Colonic mucosa (tissue), 4 donors: ENCODE results near the gene RGL2. TPM values are rescaled to one million over a fixed set of nuclear protein-coding genes. Genes with fewer than 3 reads are reported as not detected.
A peak's percentile ranks its signal among the peaks of the same experiment; 100 is the strongest.

Experiments
- DNase-seq: peaks from one replicate; pipeline ENCODE4 v3.0.0-alpha.2; 2020
- H3K27ac ChIP-seq: fragments of 200-600 bp; one replicate; pipeline ENCODE4 v1.8.0; 2021
- H3K27me3 ChIP-seq: fragments of 200-600 bp; one replicate; pipeline ENCODE4 v1.8.0; 2021
- H3K36me3 ChIP-seq: fragments of 200-600 bp; one replicate; pipeline ENCODE4 v1.8.0; 2021
- H3K4me1 ChIP-seq: fragments of 200-600 bp; one replicate; pipeline ENCODE4 v1.8.0; 2021; ENCODE audit warnings: mild to moderate bottlenecking
- H3K4me3 ChIP-seq: fragments of 200-600 bp; one replicate; pipeline ENCODE4 v1.8.0; 2021
- H3K9ac ChIP-seq, 2 donors: one replicate each; pipeline ENCODE4 v1.7.0; 2013; ENCODE audit warnings: control low read depth in 2 of 2, low read depth in 2 of 2, low read length in 2 of 2
- H3K9me3 ChIP-seq: fragments of 200-600 bp; one replicate; pipeline ENCODE4 v1.8.0; 2021
- intact Hi-C: fragments of 100-400 bp; cut with DNase I; formaldehyde crosslinking; loops from one replicate; pipeline ENCODE4 v1.14.1; 2022
- total RNA-seq, 2 donors: library from RNA; stranded (reverse); fragmentation: NEBNext Ultra II Directional in 1 of 2; extraction: Animal tissue kit (Norgen Biotek cat#: 25700) in 1 of 2; gene quantifications; one replicate each; pipeline ENCODE4 v1.2.1, GENCODE V29; 2021
- TF ChIP-seq, protein P1 (sequence below): fragments of 200-600 bp; IDR thresholded peaks from one replicate; pipeline ENCODE4 v1.8.0; 2022; ENCODE audit warnings: antibody characterized with exemption, mild to moderate bottlenecking
- donor health status: healthy.
- donor health status: DM: no; HTN: no; CAD: no.
- donor health status: DM: no; HTN: no; CAD: no.

The RGL2 gene
- total RNA-seq, 2 donors from 2014 or later: 29.9 to 34.7 TPM

DNA sequence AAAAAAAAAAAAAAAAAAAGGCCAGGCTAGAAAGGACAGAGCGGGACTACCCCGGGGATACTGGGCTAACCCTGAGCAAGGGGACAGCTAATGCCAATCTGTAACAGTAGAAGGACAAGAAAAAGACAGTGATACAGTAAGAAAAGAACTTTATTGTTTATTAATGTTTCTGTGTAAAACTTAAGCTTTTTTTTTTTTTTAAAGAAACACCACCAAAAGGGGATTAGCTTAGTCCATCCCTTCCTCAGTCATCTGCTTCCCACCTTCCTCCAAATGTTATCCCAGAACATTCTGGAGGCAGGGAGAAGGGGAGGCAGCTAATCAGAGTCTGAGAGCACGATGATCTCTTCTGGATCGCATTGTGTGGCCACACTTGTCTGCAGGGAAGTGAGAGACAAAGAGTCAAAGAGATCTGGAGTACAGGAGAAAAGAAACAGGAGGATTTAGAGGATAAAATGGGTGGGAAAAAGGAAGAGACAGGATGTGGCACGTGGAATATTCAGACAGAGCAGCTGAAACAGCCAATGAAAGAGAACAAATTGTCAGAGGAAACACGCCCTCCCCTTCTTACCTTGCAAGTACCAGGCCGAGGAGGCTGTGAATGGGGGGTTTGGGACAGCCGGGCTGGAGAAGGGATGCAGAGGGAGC lies 19.8 kb upstream of the RGL2 start:
- TF ChIP-seq, protein P1, sequence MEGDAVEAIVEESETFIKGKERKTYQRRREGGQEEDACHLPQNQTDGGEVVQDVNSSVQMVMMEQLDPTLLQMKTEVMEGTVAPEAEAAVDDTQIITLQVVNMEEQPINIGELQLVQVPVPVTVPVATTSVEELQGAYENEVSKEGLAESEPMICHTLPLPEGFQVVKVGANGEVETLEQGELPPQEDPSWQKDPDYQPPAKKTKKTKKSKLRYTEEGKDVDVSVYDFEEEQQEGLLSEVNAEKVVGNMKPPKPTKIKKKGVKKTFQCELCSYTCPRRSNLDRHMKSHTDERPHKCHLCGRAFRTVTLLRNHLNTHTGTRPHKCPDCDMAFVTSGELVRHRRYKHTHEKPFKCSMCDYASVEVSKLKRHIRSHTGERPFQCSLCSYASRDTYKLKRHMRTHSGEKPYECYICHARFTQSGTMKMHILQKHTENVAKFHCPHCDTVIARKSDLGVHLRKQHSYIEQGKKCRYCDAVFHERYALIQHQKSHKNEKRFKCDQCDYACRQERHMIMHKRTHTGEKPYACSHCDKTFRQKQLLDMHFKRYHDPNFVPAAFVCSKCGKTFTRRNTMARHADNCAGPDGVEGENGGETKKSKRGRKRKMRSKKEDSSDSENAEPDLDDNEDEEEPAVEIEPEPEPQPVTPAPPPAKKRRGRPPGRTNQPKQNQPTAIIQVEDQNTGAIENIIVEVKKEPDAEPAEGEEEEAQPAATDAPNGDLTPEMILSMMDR: no peak
- Histone ChIP-seq H3K36me3 (peaks cover 9% of the 10 kb centered on the region), H3K27ac (peak overlapping the region; percentile 88), H3K9ac (peak overlapping the region; percentile 33 to 69), H3K4me3 (peak overlapping the region; percentile 45), H3K9me3 (no peaks in the 10 kb centered on the region), H3K27me3 (no peaks in the 10 kb centered on the region), H3K4me1 (peaks cover 25% of the 10 kb centered on the region)
- intact Hi-C loops: loop anchor here (10.0 kb wide), 1 partner anchor 96 kb away; the partner anchor contains the start of genes CUTA and PHF1
- no peak for DNase-seq

DNA sequence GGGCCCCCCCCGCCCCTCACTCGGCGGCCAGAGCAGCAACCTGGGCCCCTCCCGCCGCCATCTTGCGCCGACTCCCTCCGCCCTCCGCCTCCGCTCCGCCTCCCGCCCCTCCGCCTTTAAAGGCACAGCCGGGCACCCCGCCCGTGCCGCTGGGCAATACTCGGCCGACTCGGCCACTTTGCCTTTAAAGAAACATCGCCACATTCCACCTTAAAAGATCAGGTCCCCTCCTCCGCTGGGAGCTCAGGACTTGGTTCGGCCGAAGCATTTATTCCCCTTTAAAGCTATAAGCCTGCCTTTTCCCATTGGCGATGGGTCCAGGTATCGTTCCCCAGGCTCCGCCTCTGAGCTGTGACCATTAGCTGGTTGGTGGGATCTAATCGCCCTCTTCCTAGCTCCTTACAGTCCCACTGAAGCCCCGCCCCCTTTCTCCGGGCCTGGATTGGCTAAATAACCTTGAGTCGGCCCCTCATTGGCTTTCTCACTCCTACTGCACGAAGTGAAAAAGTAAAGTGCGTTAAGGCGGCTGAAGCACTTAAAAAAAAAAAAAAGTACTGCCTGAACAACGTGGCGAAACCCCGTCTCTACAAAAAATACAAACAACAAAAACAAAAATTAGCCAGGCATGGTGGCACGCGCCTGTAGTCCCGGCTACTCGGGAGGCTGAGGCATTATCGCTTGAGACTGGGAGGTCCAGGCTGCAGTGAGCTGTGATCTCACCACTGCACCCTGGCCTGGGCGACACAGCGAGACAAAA lies 19.1 kb upstream of the RGL2 start, which contains the start of gene ZBTB22:
Gene ZBTB22 (minus strand): TSS at position 76 of the 757 bp plus-strand sequence. CDS start 828 bp downstream, outside the sequence.
- H3K9ac ChIP-seq: peak within 1 kb of the TSS; percentile 33 to 69
- H3K9me3 ChIP-seq: no peaks in the 10 kb centered on the region
- peak within 1 kb of the TSS; percentile 88 for H3K27ac ChIP-seq
- H3K27me3 ChIP-seq: no peaks in the 10 kb centered on the region
- intact Hi-C loops: loop anchor here (2.0 to 10.0 kb wide), 2 partner anchors 41 to 97 kb away; partner anchors contain the start of genes B3GALT4, CUTA and PHF1
- peak within 1 kb of the TSS; percentile 45 for H3K4me3 ChIP-seq
- TF ChIP-seq, protein P1: no peak
- peaks cover 25% of the 10 kb centered on the region for H3K4me1 ChIP-seq
- peak; percentile 100 for DNase-seq
- peaks cover 9% of the 10 kb centered on the region for H3K36me3 ChIP-seq

DNA sequence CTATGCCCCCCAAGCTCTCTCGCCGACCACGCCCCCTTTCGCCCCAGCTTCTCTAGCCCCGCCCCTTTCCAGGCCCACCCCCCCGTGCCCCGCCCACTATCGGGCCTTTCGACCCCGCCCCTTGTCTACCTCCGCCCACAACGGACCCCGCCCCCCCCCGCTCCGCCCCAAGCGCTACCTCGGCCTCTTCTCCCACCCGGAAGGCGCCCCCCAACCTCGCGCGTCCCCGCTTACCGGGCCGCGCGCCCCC lies 18.6 kb upstream of the RGL2 start:
- TF ChIP-seq, protein P1: no peak
- no peak overlapping the region for H3K9ac ChIP-seq
- H3K4me3 ChIP-seq: peak overlapping the region; percentile 45
- no peaks in the 10 kb centered on the region for H3K27me3 ChIP-seq
- peaks cover 25% of the 10 kb centered on the region for H3K4me1 ChIP-seq
- peak overlapping the region; percentile 88 for H3K27ac ChIP-seq
- intact Hi-C loops: loop anchor here (2.0 to 10.0 kb wide), 2 partner anchors 41 to 97 kb away; partner anchors contain the start of genes B3GALT4, CUTA and PHF1
- H3K9me3 ChIP-seq: no peaks in the 10 kb centered on the region
- DNase-seq: peak; percentile 72
- H3K36me3 ChIP-seq: peaks cover 9% of the 10 kb centered on the region

DNA sequence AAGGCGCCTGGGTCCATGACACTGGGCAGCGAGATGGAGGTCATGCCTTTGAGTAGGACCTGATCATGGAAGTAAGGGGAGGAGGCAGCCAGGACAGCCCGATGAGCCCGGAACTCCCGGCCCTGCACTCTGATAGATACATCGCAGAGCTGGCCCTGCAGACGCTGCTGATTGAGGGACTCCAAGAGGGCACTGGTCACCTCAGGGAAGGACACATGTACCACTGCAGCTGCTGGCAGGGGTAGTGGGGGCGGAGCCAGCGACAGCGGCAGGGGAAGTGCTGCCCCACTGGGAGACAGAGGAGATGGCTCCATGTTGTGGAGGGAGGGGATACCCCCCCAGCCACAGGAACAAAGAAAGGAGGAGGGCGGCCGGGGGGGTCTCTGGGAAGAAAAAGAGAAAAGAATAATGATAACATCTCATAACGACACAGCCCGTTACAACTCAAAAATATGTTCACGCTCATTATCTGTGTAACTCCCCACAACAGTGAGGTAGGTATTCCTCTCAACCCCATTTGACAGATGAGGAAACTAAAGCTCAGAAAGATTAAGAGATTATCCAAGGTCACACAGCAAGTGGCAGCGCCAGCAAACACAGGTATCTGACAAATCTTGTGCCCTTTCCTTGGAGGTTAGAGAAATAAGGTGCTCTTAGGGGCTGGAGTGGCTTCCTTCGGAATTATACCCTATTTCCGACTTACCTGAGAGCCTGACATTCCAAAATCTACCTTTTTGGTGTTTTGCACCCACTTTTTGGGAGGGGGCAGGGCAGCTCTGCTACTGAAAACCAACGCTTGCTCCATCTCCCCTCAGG lies 18.1 kb upstream of the RGL2 start:
- H3K9ac ChIP-seq: no peak overlapping the region
- DNase-seq: no peak
- H3K36me3 ChIP-seq: peaks cover 9% of the 10 kb centered on the region
- H3K27me3 ChIP-seq: no peaks in the 10 kb centered on the region
- intact Hi-C loops: loop anchor here (2.0 to 10.0 kb wide), 2 partner anchors 40 to 98 kb away; partner anchors contain the start of genes B3GALT4, CUTA and PHF1
- peak overlapping the region; percentile 45 for H3K4me3 ChIP-seq
- no peaks in the 10 kb centered on the region for H3K9me3 ChIP-seq
- peaks cover 24% of the 10 kb centered on the region for H3K4me1 ChIP-seq
- peak overlapping the region; percentile 88 for H3K27ac ChIP-seq
- TF ChIP-seq, protein P1: no peak
